Astrocyte of the cerebellum (primary cell): ENCODE measurements around the gene AOAH.

Experiments
- DNase-seq: peaks from one replicate; pipeline ENCODE4 v3.0.0-alpha.2; 2011; ENCODE audit warnings: low read depth
- H3K4me3 ChIP-seq: 2 replicates; pipeline ENCODE4 v1.5.1; 2011; ENCODE audit warnings: mild to moderate bottlenecking, low read depth, low read length, moderate library complexity
- CTCF ChIP-seq: IDR thresholded peaks from 2 replicates; pipeline ENCODE4 v1.5.1; 2012; ENCODE audit warnings: low read length, low read depth, moderate library complexity, mild to moderate bottlenecking; ENCODE audit errors: missing control alignments
- in situ Hi-C: cut with HindIII; loops from 2 replicates; pipeline ENCODE4 v1.10.0; 2017; ENCODE audit warnings: low sequenced_read_pairs

The AOAH gene

GRCh38 chr7:36567699-36568451 is 156.4 kb downstream of the AOAH start:
- TF ChIP-seq CTCF, result no peak
- no peak for DNase-seq
- no peak overlapping the region for H3K4me3 ChIP-seq
- in situ Hi-C loops, result no loop called here

GRCh38 chr7:36565792-36566356 is 158.4 kb downstream of the AOAH start:
- in situ Hi-C loops, result no loop called here
- TF ChIP-seq CTCF, result no peak
- H3K4me3 ChIP-seq, result no peak overlapping the region
- no peak for DNase-seq

GRCh38 chr7:36564489-36564888 is 159.8 kb downstream of the AOAH start:
- no peak for DNase-seq
- in situ Hi-C loops, result no loop called here
- TF ChIP-seq CTCF, result no peak
- H3K4me3 ChIP-seq, result no peak overlapping the region

- no peak for TF ChIP-seq CTCF
- no peak overlapping the region for H3K4me3 ChIP-seq
- in situ Hi-C loops, result no loop called here
- DNase-seq, result no peak
These were observed 160.5 kb downstream of the AOAH start for GRCh38 chr7:36563706-36564327.

- TF ChIP-seq CTCF, result no peak
- H3K4me3 ChIP-seq, result no peak overlapping the region
- no peak for DNase-seq
- in situ Hi-C loops, result no loop called here
These were observed 162.2 kb downstream of the AOAH start for GRCh38 chr7:36562121-36562520.

- DNase-seq, result no peak
- in situ Hi-C loops, result no loop called here
- no peak overlapping the region for H3K4me3 ChIP-seq
- no peak for TF ChIP-seq CTCF
These were observed 175.3 kb downstream of the AOAH start for GRCh38 chr7:36549029-36549428.
